OCI-LY3 (cell line): ENCODE results near the gene SYNPO2.

Experiments used
- EZH2phosphoT487 ChIP-seq: fragments of 200-600 bp; shearing (Covaris generic); IDR thresholded peaks from 2 replicates; pipeline ENCODE4 v1.6.1; 2018; ENCODE audit warnings: antibody characterized with exemption, mixed run types, low read depth
- TF ChIP-seq, protein P1 (sequence below): fragments of 200-600, 300-600 bp; sonication (generic); IDR thresholded peaks from 2 replicates; pipeline ENCODE4 v1.5.1; 2014; ENCODE audit warnings: antibody characterized with exemption, low read length, low read depth

- TF ChIP-seq, protein P1, sequence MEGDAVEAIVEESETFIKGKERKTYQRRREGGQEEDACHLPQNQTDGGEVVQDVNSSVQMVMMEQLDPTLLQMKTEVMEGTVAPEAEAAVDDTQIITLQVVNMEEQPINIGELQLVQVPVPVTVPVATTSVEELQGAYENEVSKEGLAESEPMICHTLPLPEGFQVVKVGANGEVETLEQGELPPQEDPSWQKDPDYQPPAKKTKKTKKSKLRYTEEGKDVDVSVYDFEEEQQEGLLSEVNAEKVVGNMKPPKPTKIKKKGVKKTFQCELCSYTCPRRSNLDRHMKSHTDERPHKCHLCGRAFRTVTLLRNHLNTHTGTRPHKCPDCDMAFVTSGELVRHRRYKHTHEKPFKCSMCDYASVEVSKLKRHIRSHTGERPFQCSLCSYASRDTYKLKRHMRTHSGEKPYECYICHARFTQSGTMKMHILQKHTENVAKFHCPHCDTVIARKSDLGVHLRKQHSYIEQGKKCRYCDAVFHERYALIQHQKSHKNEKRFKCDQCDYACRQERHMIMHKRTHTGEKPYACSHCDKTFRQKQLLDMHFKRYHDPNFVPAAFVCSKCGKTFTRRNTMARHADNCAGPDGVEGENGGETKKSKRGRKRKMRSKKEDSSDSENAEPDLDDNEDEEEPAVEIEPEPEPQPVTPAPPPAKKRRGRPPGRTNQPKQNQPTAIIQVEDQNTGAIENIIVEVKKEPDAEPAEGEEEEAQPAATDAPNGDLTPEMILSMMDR = no peak
- no peak for TF ChIP-seq EZH2phosphoT487
Observed at GRCh38 chr4:118930255-118930654, 41.6 kb downstream of the SYNPO2 start.
